PFSK-1 (cell line): ENCODE measurements around the gene SEMA4B.

Source experiments
- POLR2AphosphoS5 ChIP-seq: IDR thresholded peaks from 2 replicates; pipeline ENCODE4 v1.6.1; 2012; ENCODE audit warnings: low read depth, mild to moderate bottlenecking, control low read depth, low read length, moderate library complexity
- REST ChIP-seq, 2 experiments: IDR thresholded peaks; 2 replicates each; pipeline versions ENCODE4 v1.6.1 to v1.8.0; 2011 to 2012; ENCODE audit warnings: low read depth in 2 of 2, low read length in 2 of 2, control low read depth in 1 of 2, inconsistent platforms in 1 of 2, mild to moderate bottlenecking in 1 of 2, moderate library complexity in 1 of 2; ENCODE audit not compliant: insufficient read depth in 1 of 2
- TAF1 ChIP-seq: IDR thresholded peaks from 2 replicates; pipeline ENCODE4 v1.6.1; 2012; ENCODE audit warnings: low read length, control low read depth, borderline replicate concordance; ENCODE audit not compliant: insufficient read depth

GRCh38 chr15:90243943-90244639 is 43.0 kb downstream of the SEMA4B start:
- no peak for TF ChIP-seq TAF1
- TF ChIP-seq POLR2AphosphoS5: no peak
- TF ChIP-seq REST (IDR thresholded peaks at IDR 0.05; ENCODE audit: insufficient read depth in 1 of 2, low read depth in 2 of 2, low read length in 2 of 2): no peak
